HG03103 (cell line): ENCODE results near the gene CDC42BPB.

Experiments used
- ATAC-seq: cut with Tn5 transposase; IDR thresholded peaks from one replicate; pipeline ENCODE4 v1.9.1; 2021; ENCODE audit warnings: low read depth; ENCODE audit not compliant: unreplicated experiment

The CDC42BPB gene

GRCh38 chr14:103094406-103095209 is 37.3 kb upstream of the CDC42BPB start, which contains the start of gene EXOC3L4:
Gene EXOC3L4, plus strand, starts transcription at chr14:103094725. Its CDS starts 5,495 bp downstream, at chr14:103100220.
- no peak for ATAC-seq

- ATAC-seq, result no peak
Measured at GRCh38 chr14:103093856-103094405, 36.6 kb upstream of the CDC42BPB start.

GRCh38 chr14:103091883-103092222 is 34.5 kb upstream of the CDC42BPB start:
- ATAC-seq, result no peak

GRCh38 chr14:103091041-103091882 is 33.9 kb upstream of the CDC42BPB start:
- peak; percentile 52 for ATAC-seq

GRCh38 chr14:103090481-103091020 is 33.2 kb upstream of the CDC42BPB start:
- ATAC-seq, result no peak

GRCh38 chr14:103089386-103090335 is 32.3 kb upstream of the CDC42BPB start:
- ATAC-seq, result no peak

GRCh38 chr14:103088921-103089320 is 31.6 kb upstream of the CDC42BPB start:
- no peak for ATAC-seq

GRCh38 chr14:103087343-103087835 is 30.0 kb upstream of the CDC42BPB start:
- no peak for ATAC-seq

GRCh38 chr14:103086771-103087342 is 29.5 kb upstream of the CDC42BPB start:
- no peak for ATAC-seq

- no peak for ATAC-seq
Measured at GRCh38 chr14:103085106-103086091, 28.1 kb upstream of the CDC42BPB start.

- ATAC-seq, result no peak
Measured at GRCh38 chr14:103084021-103084919, 26.9 kb upstream of the CDC42BPB start, which contains the start of gene LBHD2. Gene LBHD2, plus strand, starts transcription at chr14:103084210. Its CDS starts 1,803 bp downstream, at chr14:103086013.

- ATAC-seq, result no peak
Measured at GRCh38 chr14:103081951-103082350, 24.6 kb upstream of the CDC42BPB start.

- no peak for ATAC-seq
Measured at GRCh38 chr14:103078860-103079587, 21.7 kb upstream of the CDC42BPB start.

- no peak for ATAC-seq
Measured at GRCh38 chr14:103078420-103078749, 21.0 kb upstream of the CDC42BPB start.

GRCh38 chr14:103074729-103075367 is 17.5 kb upstream of the CDC42BPB start:
- ATAC-seq, result no peak
